H1 (cell line): ENCODE measurements around the gene HNRNPA3. TPM values are rescaled to one million over a fixed set of nuclear protein-coding genes. Genes with fewer than 3 reads are reported as not detected.

Experiments
- CTCF ChIA-PET: fragments of 300-600 bp; sonication (Branson Sonifier 250); formaldehyde crosslinking; loops from one replicate; lab custom pipeline; 2021; ENCODE audit not compliant: partially characterized antibody; lab: Charles Lee
- POLR2A ChIA-PET: fragments of 300-600 bp; sonication (Branson Sonifier 250); formaldehyde crosslinking; loops from one replicate; lab custom pipeline; 2021; ENCODE audit warnings: inconsistent platforms; ENCODE audit not compliant: partially characterized antibody; lab: Charles Lee
- DNase-seq, 2 experiments: peaks; one replicate each; pipeline versions ENCODE4 v3.0.0 to v3.0.0-alpha.2; 2010 to 2022; ENCODE audit warnings: low spot score in 2 of 2, low read depth in 1 of 2, mixed read lengths in 1 of 2
- FAIRE-seq: peaks from 2 replicates; lab custom pipeline; 2011; peaks lifted over from hg19 to GRCh38; lab: Jason Lieb, UNC
- H2AFZ ChIP-seq: 2 replicates; pipeline ENCODE4 v1.8.1; 2012; ENCODE audit warnings: low read length, inconsistent platforms
- H2AK5ac ChIP-seq: 2 replicates; pipeline ENCODE4 v1.6.1; 2013; ENCODE audit warnings: low read depth, low read length
- H2BK120ac ChIP-seq: replicated peaks from 2 replicates; pipeline ENCODE3; 2013; ENCODE audit warnings: low read depth, low read length, inconsistent platforms
- H2BK12ac ChIP-seq: 2 replicates; pipeline ENCODE4 v1.6.1; 2013; ENCODE audit warnings: low read depth, low read length
- H2BK15ac ChIP-seq: 2 replicates; pipeline ENCODE4 v1.6.1; 2013; ENCODE audit warnings: low read length
- H2BK20ac ChIP-seq: 2 replicates; pipeline ENCODE4 v1.6.1; 2013; ENCODE audit warnings: low read length
- H2BK5ac ChIP-seq: 2 replicates; pipeline ENCODE4 v1.6.1; 2013; ENCODE audit warnings: low read depth, low read length
- H3K14ac ChIP-seq: 2 replicates; pipeline ENCODE4 v1.6.1; 2013; ENCODE audit warnings: inconsistent platforms; ENCODE audit not compliant: insufficient read length
- H3K18ac ChIP-seq: 2 replicates; pipeline ENCODE4 v1.6.1; 2013; ENCODE audit warnings: low read length; ENCODE audit errors: extremely low read depth
- H3K23ac ChIP-seq: 2 replicates; pipeline ENCODE4 v1.6.1; 2013; ENCODE audit warnings: inconsistent platforms; ENCODE audit not compliant: insufficient read length
- H3K23me2 ChIP-seq: 2 replicates; pipeline ENCODE4 v1.6.1; 2013; ENCODE audit warnings: low read depth, low read length
- H3K27ac ChIP-seq: 2 replicates; pipeline ENCODE4 v1.6.1; 2011; ENCODE audit warnings: low read depth, low read length, inconsistent platforms
- H3K27me3 ChIP-seq, 4 experiments: replicated peaks in 1 of 4; 1 replicate in 1 of 4; 2 replicates in 3 of 4; pipeline versions ENCODE4 v1.6.1 to v1.8.1; 2011 to 2013; ENCODE audit warnings: low read length in 3 of 4, mild to moderate bottlenecking in 3 of 4, inconsistent platforms in 2 of 4, mixed read lengths in 2 of 4, moderate library complexity in 1 of 4; ENCODE audit not compliant: control insufficient read depth in 3 of 4, insufficient read depth in 3 of 4; ENCODE audit errors: extremely low read depth in 1 of 4
- H3K36me3 ChIP-seq, 4 experiments: 2 replicates each; pipeline versions ENCODE4 v1.6.1 to v1.8.1; 2011 to 2013; ENCODE audit warnings: mild to moderate bottlenecking in 4 of 4, low read length in 3 of 4, moderate library complexity in 2 of 4, control low read depth in 1 of 4, inconsistent platforms in 1 of 4; ENCODE audit not compliant: insufficient read depth in 4 of 4, control insufficient read depth in 2 of 4
- H3K4ac ChIP-seq: replicated peaks from 2 replicates; pipeline ENCODE3; 2013; ENCODE audit warnings: low read length, low read depth, mixed read lengths, inconsistent platforms; ENCODE audit not compliant: insufficient read length
- H3K4me1 ChIP-seq, 4 experiments: replicated peaks in 1 of 4; 1 replicate in 1 of 4; 2 replicates in 3 of 4; pipeline versions ENCODE4 v1.6.1 to v1.8.1; 2011 to 2013; ENCODE audit warnings: low read length in 3 of 4, inconsistent platforms in 2 of 4, mixed read lengths in 1 of 4; ENCODE audit not compliant: insufficient read depth in 4 of 4, control insufficient read depth in 3 of 4
- H3K4me2 ChIP-seq, 2 experiments: 2 replicates each; pipeline versions ENCODE4 v1.6.1 to v1.8.1; 2011 to 2013; ENCODE audit warnings: low read depth in 2 of 2, low read length in 2 of 2, control low read depth in 1 of 2, inconsistent platforms in 1 of 2, mild to moderate bottlenecking in 1 of 2; ENCODE audit not compliant: insufficient read depth in 1 of 2
- H3K4me3 ChIP-seq, 4 experiments: fragments of 200-600, 300-600 bp in 1 of 4; sonication (generic), shearing (Covaris generic), sonication (Bioruptor Twin) in 1 of 4; 2 replicates each; pipeline versions ENCODE4 v1.5.1 to v1.8.1; 2011 to 2016; ENCODE audit warnings: low read length in 4 of 4, low read depth in 3 of 4, control low read depth in 2 of 4, inconsistent platforms in 2 of 4, mild to moderate bottlenecking in 2 of 4, mixed read lengths in 1 of 4, moderate library complexity in 1 of 4; ENCODE audit not compliant: insufficient read depth in 2 of 4; ENCODE audit errors: extremely low read depth in 1 of 4
- H3K56ac ChIP-seq: replicated peaks from 2 replicates; pipeline ENCODE3; 2013; ENCODE audit warnings: low read depth, mild to moderate bottlenecking, mixed read lengths, low read length, inconsistent platforms; ENCODE audit not compliant: insufficient read length
- H3K79me1 ChIP-seq: 2 replicates; pipeline ENCODE4 v1.6.1; 2013; ENCODE audit warnings: low read depth, low read length, control low read depth
- H3K79me2 ChIP-seq, 2 experiments: 2 replicates each; pipeline versions ENCODE4 v1.6.1 to v1.8.1; 2012 to 2013; ENCODE audit warnings: low read length in 2 of 2, mild to moderate bottlenecking in 2 of 2, inconsistent platforms in 1 of 2; ENCODE audit not compliant: insufficient read depth in 2 of 2, control insufficient read depth in 1 of 2
- H3K9ac ChIP-seq, 4 experiments: replicated peaks in 1 of 4; 1 replicate in 1 of 4; 2 replicates in 3 of 4; pipeline versions ENCODE4 v1.6.1 to v1.8.1; 2011 to 2013; ENCODE audit warnings: low read depth in 3 of 4, low read length in 3 of 4, control low read depth in 2 of 4, mild to moderate bottlenecking in 2 of 4, moderate library complexity in 2 of 4, inconsistent platforms in 1 of 4; ENCODE audit errors: extremely low read depth in 1 of 4
- H3K9me3 ChIP-seq, 2 experiments: 2 replicates each; pipeline versions ENCODE4 v1.6.1 to v1.8.1; 2012 to 2013; ENCODE audit warnings: mild to moderate bottlenecking in 2 of 2, moderate library complexity in 2 of 2, control low read depth in 1 of 2, inconsistent platforms in 1 of 2, low read depth in 1 of 2, low read length in 1 of 2, mixed read lengths in 1 of 2; ENCODE audit not compliant: insufficient read depth in 2 of 2
- H4K20me1 ChIP-seq, 2 experiments: replicated peaks in 1 of 2; 2 replicates each; pipeline versions ENCODE3 to v1.8.1; 2011 to 2013; ENCODE audit warnings: inconsistent platforms in 2 of 2, low read length in 2 of 2, mild to moderate bottlenecking in 1 of 2; ENCODE audit not compliant: insufficient read depth in 2 of 2, control insufficient read depth in 1 of 2
- H4K5ac ChIP-seq: 2 replicates; pipeline ENCODE4 v1.6.1; 2013; ENCODE audit warnings: low read length, low read depth, mixed read lengths, inconsistent platforms; ENCODE audit not compliant: insufficient read length
- H4K8ac ChIP-seq: 2 replicates; pipeline ENCODE4 v1.8.0; 2013; ENCODE audit warnings: mild to moderate bottlenecking, moderate library complexity, low read length, inconsistent platforms; ENCODE audit not compliant: insufficient read depth; ENCODE audit errors: extremely low read depth
- H4K91ac ChIP-seq: replicated peaks from 2 replicates; pipeline ENCODE3; 2013; ENCODE audit warnings: low read length, mixed read lengths, inconsistent platforms; ENCODE audit not compliant: insufficient read length
- CBX8 ChIP-seq: fragments of 300-800, 300-1000 bp; sonication (generic); IDR thresholded peaks from 2 replicates; pipeline ENCODE4 v1.7.1; 2016; ENCODE audit warnings: low read depth, low read length, borderline replicate concordance
- CEBPB ChIP-seq: IDR thresholded peaks from 2 replicates; pipeline ENCODE4 v1.6.1; 2012; ENCODE audit warnings: low read depth, low read length
- CTBP2 ChIP-seq: IDR thresholded peaks from 2 replicates; pipeline ENCODE4 v1.7.0; 2011; ENCODE audit warnings: borderline replicate concordance, mild to moderate bottlenecking, moderate library complexity, mixed read lengths, low read length; ENCODE audit not compliant: insufficient read depth, insufficient read length
- FOSL1 ChIP-seq: IDR thresholded peaks from 2 replicates; pipeline ENCODE4 v1.6.1; 2011; ENCODE audit warnings: mild to moderate bottlenecking, low read depth, low read length, moderate library complexity; ENCODE audit not compliant: insufficient read depth
- RFX5 ChIP-seq: IDR thresholded peaks from 2 replicates; pipeline ENCODE4 v1.6.1; 2011; ENCODE audit warnings: low read depth, low read length, improper control_type of control experiment, borderline replicate concordance
- SAP30 ChIP-seq: fragments of 300-600 bp; sonication (generic); IDR thresholded peaks from 2 replicates; pipeline ENCODE4 v1.7.1; 2012; ENCODE audit warnings: low read length, moderate library complexity, mild to moderate bottlenecking, inconsistent platforms; ENCODE audit not compliant: insufficient read depth, insufficient replicate concordance
- SIRT6 ChIP-seq: IDR thresholded peaks from one replicate; pipeline ENCODE4 v1.7.1; 2012; ENCODE audit warnings: low read length, inconsistent platforms
- SP1 ChIP-seq: IDR thresholded peaks from 2 replicates; pipeline ENCODE4 v1.6.1; 2011; ENCODE audit warnings: low read depth, low read length
- ZNF274 ChIP-seq: IDR thresholded peaks from 2 replicates; pipeline ENCODE4 v1.7.0; 2012; ENCODE audit warnings: low read length, borderline replicate concordance; ENCODE audit errors: extremely low read depth
- WGBS, 2 experiments: shearing (Covaris generic) in 1 of 2; methylation state at CpG; one replicate each; pipeline versions ENCODE4 v1.1.6 to v1.1.7; 2013 to 2015; ENCODE audit warnings: low lambda C conversion rate in 2 of 2, mixed read lengths in 2 of 2, inconsistent platforms in 1 of 2, low coverage in 1 of 2, missing lambda C conversion rate in 1 of 2; ENCODE audit not compliant: insufficient replicate concordance in 2 of 2, insufficient coverage in 1 of 2, insufficient read length in 1 of 2; ENCODE audit errors: extremely low coverage in 1 of 2, missing lambda C conversion rate in 1 of 2; 5-methylcytosine and 5-hydroxymethylcytosine counted together
- polyA plus RNA-seq, 7 experiments: library from polyadenylated mRNA; depleted of rRNA in 3 of 7; stranded (reverse) in 5 of 7; unstranded in 2 of 7; fragments of >200 nt in 5 of 7; fragments of 200-250 nt in 2 of 7; gene quantifications; 1 replicate in 5 of 7; 2 replicates in 1 of 7; 4 replicates in 1 of 7; pipeline versions ENCODE4 v1.2.1 to v1.2.3, GENCODE V29; 2011 to 2013; ENCODE audit warnings: missing spikeins in 2 of 7, mixed read lengths in 2 of 7
- total RNA-seq: library from RNA; stranded (reverse); fragmentation: NEBNext Ultra II Directional; extraction: Animal tissue kit (Norgen Biotek cat#: 25700); gene quantifications from 2 replicates; pipeline ENCODE4 v1.2.1, GENCODE V29; 2021
- TF ChIP-seq, protein P1 (sequence below): IDR thresholded peaks from 2 replicates; pipeline ENCODE4 v1.6.1; 2012; ENCODE audit warnings: inconsistent platforms
- TF ChIP-seq, protein P2 (sequence below): IDR thresholded peaks from 2 replicates; pipeline ENCODE4 v1.6.1; 2011; ENCODE audit warnings: low read depth, mild to moderate bottlenecking, low read length; ENCODE audit not compliant: insufficient read depth

Gene HNRNPA3
- total and polyA plus RNA-seq, 2 of the 8 experiments (the other 6 are each of a cell fraction or from before 2014, with no cell fraction given): 66.1 to 408 TPM

DNA sequence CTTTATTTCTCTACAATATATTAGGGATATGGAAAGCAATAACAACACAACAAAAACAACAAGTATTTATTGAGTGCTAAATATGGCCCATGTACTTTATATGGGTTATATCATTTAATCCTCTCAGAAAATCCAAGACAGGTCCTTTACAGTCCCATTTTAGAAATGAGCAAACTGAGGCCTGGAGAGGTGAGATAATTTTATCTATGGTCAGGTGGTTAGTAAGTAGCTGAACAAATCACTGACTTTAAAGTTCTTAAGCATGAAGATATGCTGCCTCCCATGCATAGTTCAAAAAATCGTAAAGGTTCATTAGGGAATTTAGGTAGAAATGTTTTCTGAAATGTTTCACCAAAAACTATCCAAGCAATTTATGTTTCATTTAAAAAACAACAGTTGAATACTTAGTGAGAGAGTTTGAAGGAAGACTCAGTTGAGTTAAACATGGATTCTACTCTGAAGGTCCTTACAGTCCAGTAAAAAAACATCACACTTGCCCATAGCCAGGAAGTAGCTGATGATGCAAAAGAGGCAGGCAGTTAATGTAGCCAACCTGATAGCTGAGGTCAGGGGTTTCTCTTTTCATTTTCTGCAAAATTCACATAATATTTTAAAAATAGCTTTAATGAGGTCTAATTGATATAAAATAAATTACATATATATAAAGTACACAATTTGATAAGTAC, 59.5 kb downstream of the HNRNPA3 start:
- no peak overlapping the region for H3K23ac ChIP-seq
- H3K9ac ChIP-seq: no peak overlapping the region
- H2AK5ac ChIP-seq: no peak overlapping the region
- no peak overlapping the region for H3K4me3 ChIP-seq
- no peak overlapping the region for H2BK20ac ChIP-seq
- no peak overlapping the region for H2BK12ac ChIP-seq
- no peaks in the 10 kb centered on the region for H3K9me3 ChIP-seq
- no peak for FAIRE-seq
- no peaks in the 10 kb centered on the region for H4K20me1 ChIP-seq
- H3K14ac ChIP-seq: no peak overlapping the region
- no peak for DNase-seq
- 86% methylated on average over 1 of the region's 1 CpG; no CpG with 5 or more reads in 1 of the 2 experiments for WGBS, 2 experiments
- no peaks in the 10 kb centered on the region for H3K79me2 ChIP-seq
- H3K27ac ChIP-seq: no peak overlapping the region
- ChIA-PET POLR2A (interaction anchor here (1.7 to 3.4 kb wide), 3 partner anchors 8 to 17 kb away, joined by 4 to 33 read pairs (median 7); partner anchors contain the start of gene NFE2L2), CTCF (interaction anchor here (0.6 to 2.9 kb wide), 7 partner anchors 8 to 107 kb away, joined by 3 to 13 read pairs (median 4); no protein-coding TSS in a partner anchor)
- no peak overlapping the region for H3K4me2 ChIP-seq
- H2BK5ac ChIP-seq: no peak overlapping the region
- no peaks in the 10 kb centered on the region for H3K27me3 ChIP-seq
- no peak overlapping the region for H4K91ac ChIP-seq
- H4K5ac ChIP-seq: no peak overlapping the region
- no peak overlapping the region for H4K8ac ChIP-seq
- no peaks in the 10 kb centered on the region for H3K23me2 ChIP-seq
- no peaks in the 10 kb centered on the region for H3K36me3 ChIP-seq
- no peaks in the 10 kb centered on the region for H3K79me1 ChIP-seq
- H3K4ac ChIP-seq: no peak overlapping the region
- no peak overlapping the region for H3K18ac ChIP-seq
- no peak overlapping the region for H2BK15ac ChIP-seq
- no peak overlapping the region for H3K56ac ChIP-seq
- H2AFZ ChIP-seq: no peak overlapping the region
- H3K4me1 ChIP-seq: no peaks in the 10 kb centered on the region
- no peak overlapping the region for H2BK120ac ChIP-seq
- TF ChIP-seq RFX5 (no peak), SP1 (no peak), SAP30 (no peak), CBX8 (no peak), FOSL1 (no peak), SIRT6 (no peak), CTBP2 (no peak), ZNF274 (no peak), CEBPB (no peak)
- TF ChIP-seq, protein P1, sequence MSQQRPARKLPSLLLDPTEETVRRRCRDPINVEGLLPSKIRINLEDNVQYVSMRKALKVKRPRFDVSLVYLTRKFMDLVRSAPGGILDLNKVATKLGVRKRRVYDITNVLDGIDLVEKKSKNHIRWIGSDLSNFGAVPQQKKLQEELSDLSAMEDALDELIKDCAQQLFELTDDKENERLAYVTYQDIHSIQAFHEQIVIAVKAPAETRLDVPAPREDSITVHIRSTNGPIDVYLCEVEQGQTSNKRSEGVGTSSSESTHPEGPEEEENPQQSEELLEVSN: no peak
- TF ChIP-seq, protein P2, sequence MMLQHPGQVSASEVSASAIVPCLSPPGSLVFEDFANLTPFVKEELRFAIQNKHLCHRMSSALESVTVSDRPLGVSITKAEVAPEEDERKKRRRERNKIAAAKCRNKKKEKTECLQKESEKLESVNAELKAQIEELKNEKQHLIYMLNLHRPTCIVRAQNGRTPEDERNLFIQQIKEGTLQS: no peak
